Activated CD4-positive, alpha-beta T cell treated with anti-CD3 and anti-CD28 coated beads, Interleukin-2, amount 10 ng/mL, durations not matched to agents 7 days and 5 days (primary cell): ENCODE data around the gene TRIM62. TPM values are rescaled to one million over a fixed set of nuclear protein-coding genes. Genes with fewer than 3 reads are reported as not detected.

Source experiments
- CTCF ChIA-PET: fragments of 350-600 bp; sonication (Branson Sonifier 250); formaldehyde crosslinking; loops from one replicate; lab custom pipeline; 2021; ENCODE audit warnings: antibody characterized with exemption; lab: Charles Lee
- POLR2A ChIA-PET: fragments of 350-600 bp; sonication (Branson Sonifier 250); formaldehyde crosslinking; loops from one replicate; lab custom pipeline; 2021; ENCODE audit warnings: antibody characterized with exemption; lab: Charles Lee
- DNase-seq: peaks from one replicate; pipeline ENCODE4 v3.0.0-alpha.2; 2020
- H3K27ac Mint-ChIP-seq: one replicate; pipeline ENCODE4 v1.8.0; 2021; ENCODE audit warnings: mild to moderate bottlenecking, moderate library complexity, mixed read lengths
- H3K27me3 Mint-ChIP-seq: one replicate; pipeline ENCODE4 v1.8.0; 2021; ENCODE audit warnings: mixed read lengths
- H3K36me3 Mint-ChIP-seq: one replicate; pipeline ENCODE4 v1.8.0; 2021; ENCODE audit warnings: low read depth, mixed read lengths
- H3K4me1 Mint-ChIP-seq: one replicate; pipeline ENCODE4 v1.8.0; 2021; ENCODE audit warnings: mixed read lengths
- H3K4me3 Mint-ChIP-seq: one replicate; pipeline ENCODE4 v1.8.0; 2021; ENCODE audit warnings: mild to moderate bottlenecking, moderate library complexity, mixed read lengths
- H3K9me3 Mint-ChIP-seq: one replicate; pipeline ENCODE4 v1.8.0; 2021; ENCODE audit warnings: mixed read lengths
- total RNA-seq, 2 experiments: library from RNA; stranded (reverse); gene quantifications; one replicate each; pipeline ENCODE4 v1.2.3, GENCODE V29; 2021

The TRIM62 gene
- total RNA-seq, 2 experiments from 2014 or later, result 9.3 to 10.2 TPM

DNA sequence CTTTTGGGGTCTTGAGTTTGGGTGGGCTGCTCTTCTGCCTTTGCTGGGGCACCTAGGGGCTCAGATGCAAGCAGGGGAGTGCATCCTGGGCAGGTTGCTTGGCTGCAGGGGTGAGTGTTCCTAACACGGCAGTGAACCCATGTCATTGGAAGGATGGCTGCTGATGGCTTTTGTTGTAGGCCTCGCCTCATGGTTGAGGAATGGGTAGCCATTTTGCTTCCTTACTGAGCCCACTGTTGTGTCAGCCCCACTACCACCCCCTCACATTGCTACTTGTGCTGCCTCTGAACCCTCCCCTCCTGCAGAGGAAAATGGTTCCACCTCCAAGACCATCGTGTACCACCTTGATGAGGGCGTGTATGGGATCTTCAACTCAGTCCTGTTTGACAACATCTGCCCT, 84.1 kb downstream of the TRIM62 start:
- Mint-ChIP-seq H3K36me3 (peaks cover 17% of the 10 kb centered on the region), H3K4me3 (peak overlapping the region; percentile 73)

DNA sequence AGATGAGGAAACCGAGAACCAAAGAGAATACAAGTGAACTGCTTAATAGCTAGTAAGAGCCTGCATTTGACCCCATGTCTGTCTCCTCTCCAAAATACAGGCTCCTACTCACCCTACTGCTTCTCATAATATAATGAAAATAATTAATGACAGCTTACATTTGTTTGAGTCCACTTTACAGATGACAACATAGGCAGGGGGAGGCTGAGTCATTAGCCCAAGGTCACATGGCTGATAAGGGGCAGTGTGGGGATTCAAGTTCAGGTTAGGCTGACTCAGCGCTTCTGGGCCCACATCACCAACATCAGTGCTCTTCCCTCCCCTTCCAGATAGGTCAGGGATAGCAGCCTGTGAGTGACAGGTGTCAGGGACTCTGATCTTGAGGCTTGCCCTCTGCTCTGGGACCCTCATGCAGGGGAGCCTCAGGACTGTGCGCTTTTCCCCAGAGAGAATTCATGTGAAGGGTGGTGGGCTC, 84.7 kb downstream of the TRIM62 start:
- Mint-ChIP-seq H3K9me3 (no peaks in the 10 kb centered on the region), H3K4me1 (peaks cover 77% of the 10 kb centered on the region), H3K4me3 (no peak overlapping the region), H3K27me3 (no peaks in the 10 kb centered on the region), H3K27ac (peak overlapping the region; percentile 98), H3K36me3 (peaks cover 11% of the 10 kb centered on the region)
- ChIA-PET POLR2A (no interaction called here), CTCF (interaction anchor here (1.1 to 4.9 kb wide), 2 partner anchors 9 to 13 kb away, joined by 4 to 27 read pairs; no protein-coding TSS in a partner anchor)
- DNase-seq, result no peak

More for the DNA sequence above, 84.1 kb downstream of the TRIM62 start:
- POLR2A ChIA-PET, result interaction anchor here (0.7 kb wide), 1 partner anchor 29 kb away, joined by 3 read pairs; no protein-coding TSS in a partner anchor
- H3K27me3 Mint-ChIP-seq, result no peaks in the 10 kb centered on the region
- H3K27ac Mint-ChIP-seq, result peak overlapping the region; percentile 98
- no peak for DNase-seq
- CTCF ChIA-PET, result interaction anchor here (0.9 to 4.9 kb wide), 4 partner anchors 10 to 369 kb away, joined by 3 to 27 read pairs (median 5); no protein-coding TSS in a partner anchor
- peaks cover 77% of the 10 kb centered on the region for H3K4me1 Mint-ChIP-seq
- H3K9me3 Mint-ChIP-seq, result no peaks in the 10 kb centered on the region

DNA sequence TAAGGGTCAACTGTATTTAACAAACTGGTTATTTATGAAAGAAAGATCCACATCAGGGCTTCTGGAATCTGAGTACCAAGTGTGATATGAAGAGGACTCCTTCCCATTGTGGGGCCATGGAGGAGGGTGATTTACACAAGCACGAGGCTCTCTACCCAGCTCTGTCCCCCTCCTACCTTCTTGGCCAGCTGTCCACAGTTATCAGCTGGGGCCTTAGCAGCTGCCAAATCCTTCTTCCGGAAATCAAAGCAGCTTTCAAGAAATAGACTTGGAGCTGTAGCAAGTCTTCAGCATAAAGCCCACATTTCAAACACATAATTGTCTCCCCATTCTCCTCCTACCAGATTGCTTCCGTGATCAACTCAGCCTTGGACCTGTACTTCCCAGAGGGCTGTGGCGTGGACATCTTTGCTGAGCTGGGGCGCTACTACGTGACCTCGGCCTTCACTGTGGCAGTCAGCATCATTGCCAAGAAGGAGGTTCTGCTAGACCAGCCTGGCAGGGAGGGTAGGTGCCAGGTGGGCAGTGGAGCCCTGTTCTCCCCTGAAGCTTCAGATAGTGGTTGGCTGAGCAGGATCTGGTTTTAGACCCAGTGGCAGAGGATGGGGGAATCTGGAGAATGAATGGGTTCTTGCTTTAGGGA, 85.4 kb downstream of the TRIM62 start:
- no peak overlapping the region for H3K4me3 Mint-ChIP-seq
- peaks cover 81% of the 10 kb centered on the region for H3K4me1 Mint-ChIP-seq
- H3K36me3 Mint-ChIP-seq, result peaks cover 10% of the 10 kb centered on the region
- POLR2A ChIA-PET, result no interaction called here
- DNase-seq, result no peak
- H3K27ac Mint-ChIP-seq, result peak overlapping the region; percentile 98
- H3K27me3 Mint-ChIP-seq, result no peaks in the 10 kb centered on the region
- no peaks in the 10 kb centered on the region for H3K9me3 Mint-ChIP-seq
- CTCF ChIA-PET, result interaction anchor here (0.6 to 4.9 kb wide), 6 partner anchors 9 to 315 kb away, joined by 3 to 27 read pairs (median 4); no protein-coding TSS in a partner anchor

Other genes with a start within 250 kb of the TRIM62 start
- 10 to 100 TPM; 18.4 to 20.1 TPM for gene RNF19B, start 217.2 kb downstream of the TRIM62 start, total RNA-seq
- gene AK2, start 145.2 kb downstream of the TRIM62 start, total RNA-seq, result 100 to 1,000 TPM; 181 to 193 TPM
- 1 to 10 TPM; 4.1 to 5.5 TPM for gene AZIN2, start 100.9 kb downstream of the TRIM62 start, total RNA-seq
- gene ZNF362, start 74.4 kb upstream of the TRIM62 start, total RNA-seq, result 10 to 100 TPM; 21.4 to 21.8 TPM
- gene A3GALT2, start 139.1 kb upstream of the TRIM62 start, total RNA-seq, result not detected
- 10 to 100 TPM; 43.2 to 48.3 TPM for gene PHC2, start 249.1 kb upstream of the TRIM62 start, total RNA-seq